Activated B cell treated with CpG ODN at 0.5 μM for 24 hours (primary cell): ENCODE results near the gene PALLD. TPM values are rescaled to one million over a fixed set of nuclear protein-coding genes. Genes with fewer than 3 reads are reported as not detected.
"Not testable (repeated sequence)": the region's sequence is repeated elsewhere in the genome, so short reads cannot be mapped to it uniquely, and the experiment has no call there.

Experiments
- ATAC-seq: fragments of 200-7000 bp; cut with Tn5 transposase; one replicate; pipeline ENCODE4 v1.10.0; 2021; ENCODE audit warnings: low read depth, mild to moderate bottlenecking, moderate library complexity
- CTCF ChIA-PET: fragments of 350-600 bp; sonication (Branson Sonifier 250); formaldehyde crosslinking; loops from one replicate; lab custom pipeline; 2021; ENCODE audit warnings: antibody characterized with exemption; lab: Charles Lee
- POLR2A ChIA-PET: fragments of 350-600 bp; sonication (Branson Sonifier 250); formaldehyde crosslinking; loops from one replicate; lab custom pipeline; 2021; ENCODE audit warnings: antibody characterized with exemption; lab: Charles Lee
- DNase-seq: peaks from one replicate; pipeline ENCODE4 v3.0.0; 2022
- H3K27ac Mint-ChIP-seq: one replicate; pipeline ENCODE4 v1.8.0; 2020; ENCODE audit warnings: mixed read lengths
- H3K27me3 Mint-ChIP-seq: one replicate; pipeline ENCODE4 v1.8.0; 2021; ENCODE audit warnings: mixed read lengths
- H3K36me3 Mint-ChIP-seq: one replicate; pipeline ENCODE4 v1.8.0; 2021; ENCODE audit warnings: low read depth, mixed read lengths
- H3K4me1 Mint-ChIP-seq: one replicate; pipeline ENCODE4 v1.8.0; 2021; ENCODE audit warnings: mixed read lengths
- H3K4me3 Mint-ChIP-seq: one replicate; pipeline ENCODE4 v1.8.0; 2020; ENCODE audit warnings: mild to moderate bottlenecking, mixed read lengths
- H3K9me3 Mint-ChIP-seq: one replicate; pipeline ENCODE4 v1.8.0; 2020; ENCODE audit warnings: mixed read lengths
- intact Hi-C: fragments of 100-400 bp; cut with micrococcal nuclease; formaldehyde crosslinking; loops from one replicate; pipeline ENCODE4 v1.15.1; 2024
- total RNA-seq: library from RNA; stranded (reverse); gene quantifications from 2 replicates; pipeline ENCODE4 v1.2.3, GENCODE V29; 2022
- TF ChIP-seq, protein P1 (sequence below): fragments of 200-600 bp; IDR thresholded peaks from one replicate; pipeline ENCODE4 v1.8.0; 2022; ENCODE audit warnings: antibody characterized with exemption, mild to moderate bottlenecking

PALLD gene
- total RNA-seq, 1 donor from 2014 or later = 0.44 TPM

DNA sequence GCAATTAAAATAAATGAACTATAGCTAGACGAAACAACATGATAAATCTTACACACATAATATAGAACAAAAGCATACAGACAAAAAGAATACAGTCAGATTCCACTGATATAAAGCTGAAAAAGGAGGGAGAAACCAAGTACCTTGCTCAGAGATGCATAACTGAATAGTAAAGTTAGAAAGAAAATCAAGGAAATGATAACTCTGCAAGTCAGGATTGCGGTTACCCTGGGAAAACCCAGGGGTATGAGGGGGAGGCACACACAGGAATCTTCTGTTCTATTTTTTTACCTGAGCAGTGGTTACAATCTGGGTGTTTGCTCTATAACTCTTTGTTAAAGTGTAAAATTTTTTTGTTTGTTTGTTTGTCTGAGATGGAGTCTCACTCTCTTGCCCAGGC lies 304.1 kb downstream of the PALLD start:
- ChIA-PET CTCF (no interaction called here), POLR2A (no interaction called here)
- Mint-ChIP-seq H3K4me1 (no peaks in the 10 kb centered on the region), H3K9me3 (peaks cover 4% of the 10 kb centered on the region), H3K27ac (no peak overlapping the region), H3K36me3 (no peaks in the 10 kb centered on the region), H3K27me3 (peaks cover 5% of the 10 kb centered on the region), H3K4me3 (no peak overlapping the region)
- intact Hi-C loops = no loop called here
- DNase-seq (no peak), ATAC-seq (no peak)
- TF ChIP-seq, protein P1, sequence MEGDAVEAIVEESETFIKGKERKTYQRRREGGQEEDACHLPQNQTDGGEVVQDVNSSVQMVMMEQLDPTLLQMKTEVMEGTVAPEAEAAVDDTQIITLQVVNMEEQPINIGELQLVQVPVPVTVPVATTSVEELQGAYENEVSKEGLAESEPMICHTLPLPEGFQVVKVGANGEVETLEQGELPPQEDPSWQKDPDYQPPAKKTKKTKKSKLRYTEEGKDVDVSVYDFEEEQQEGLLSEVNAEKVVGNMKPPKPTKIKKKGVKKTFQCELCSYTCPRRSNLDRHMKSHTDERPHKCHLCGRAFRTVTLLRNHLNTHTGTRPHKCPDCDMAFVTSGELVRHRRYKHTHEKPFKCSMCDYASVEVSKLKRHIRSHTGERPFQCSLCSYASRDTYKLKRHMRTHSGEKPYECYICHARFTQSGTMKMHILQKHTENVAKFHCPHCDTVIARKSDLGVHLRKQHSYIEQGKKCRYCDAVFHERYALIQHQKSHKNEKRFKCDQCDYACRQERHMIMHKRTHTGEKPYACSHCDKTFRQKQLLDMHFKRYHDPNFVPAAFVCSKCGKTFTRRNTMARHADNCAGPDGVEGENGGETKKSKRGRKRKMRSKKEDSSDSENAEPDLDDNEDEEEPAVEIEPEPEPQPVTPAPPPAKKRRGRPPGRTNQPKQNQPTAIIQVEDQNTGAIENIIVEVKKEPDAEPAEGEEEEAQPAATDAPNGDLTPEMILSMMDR = no peak

DNA sequence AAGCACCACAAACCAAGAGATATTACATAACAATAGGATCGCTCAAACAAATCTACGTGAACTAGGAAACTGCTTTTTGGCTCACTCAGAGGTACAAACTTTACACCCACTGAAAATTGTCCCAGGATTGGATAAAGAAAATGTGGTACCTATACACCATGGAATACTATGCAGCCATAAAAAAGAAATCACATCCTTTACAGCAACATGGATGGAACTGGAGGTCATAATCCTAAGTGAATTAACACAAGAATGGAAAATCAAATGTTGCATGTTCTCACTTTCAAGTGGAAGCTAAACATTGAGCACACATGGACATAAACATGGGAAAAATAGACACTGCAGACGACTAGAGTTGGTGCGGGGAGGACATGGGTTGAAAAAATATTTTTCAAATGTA lies 305.4 kb downstream of the PALLD start:
- intact Hi-C loops = no loop called here
- TF ChIP-seq, protein P1 = no peak
- no peaks in the 10 kb centered on the region for H3K4me1 Mint-ChIP-seq
- peaks cover 8% of the 10 kb centered on the region for H3K27me3 Mint-ChIP-seq
- ChIA-PET CTCF (no interaction called here), POLR2A (no interaction called here)
- H3K36me3 Mint-ChIP-seq = no peaks in the 10 kb centered on the region
- H3K27ac Mint-ChIP-seq = no peak overlapping the region
- ATAC-seq (no peak), DNase-seq (no peak)
- peaks cover 4% of the 10 kb centered on the region for H3K9me3 Mint-ChIP-seq
- no peak overlapping the region for H3K4me3 Mint-ChIP-seq

DNA sequence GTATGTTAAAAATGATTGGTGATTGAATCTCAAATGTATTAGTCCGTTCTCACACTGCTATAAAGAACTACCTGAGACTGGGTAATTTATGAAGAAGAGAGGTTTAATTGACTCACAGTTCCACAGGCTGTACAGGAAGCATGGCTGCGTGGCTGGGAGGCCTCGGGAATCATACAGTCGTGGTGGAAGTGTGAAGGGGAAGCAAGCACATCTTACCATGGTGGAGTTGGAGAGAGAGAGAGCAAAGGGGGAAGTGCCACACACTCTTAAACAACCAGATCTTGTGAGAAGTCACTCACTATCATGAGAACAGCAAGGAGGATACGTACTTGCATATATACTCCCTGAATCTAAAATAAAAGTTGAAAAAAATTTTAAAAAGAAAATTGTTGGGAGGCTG lies 306.2 kb downstream of the PALLD start:
- H3K27ac Mint-ChIP-seq, CTCF ChIA-PET, DNase-seq, H3K4me3 Mint-ChIP-seq, H3K4me1 Mint-ChIP-seq, POLR2A ChIA-PET, intact Hi-C loops, H3K27me3 Mint-ChIP-seq, H3K36me3 Mint-ChIP-seq, H3K9me3 Mint-ChIP-seq, ATAC-seq: not testable (repeated sequence)

DNA sequence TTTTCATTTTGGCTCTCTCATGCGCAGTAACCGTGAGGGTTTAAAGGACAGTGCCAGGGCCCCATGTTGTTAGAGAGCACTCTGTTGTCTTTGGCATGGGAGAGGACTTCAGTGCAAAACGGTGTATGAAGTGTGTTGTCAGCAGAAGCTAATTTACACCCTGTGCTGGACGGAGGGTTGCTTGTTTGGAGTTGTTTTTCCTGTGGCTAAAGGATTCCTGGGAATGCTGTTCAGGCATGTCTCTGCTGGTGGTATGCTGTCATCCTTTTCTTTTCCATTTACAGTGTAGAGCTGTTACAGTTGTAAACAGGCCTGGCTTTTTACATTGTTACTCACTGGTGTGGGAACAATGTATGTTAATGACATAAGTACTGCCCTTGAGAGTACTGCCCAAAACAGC lies 306.9 kb downstream of the PALLD start:
- ATAC-seq (no peak), DNase-seq (no peak)
- H3K4me3 Mint-ChIP-seq = no peak overlapping the region
- CTCF ChIA-PET = no interaction called here
- H3K9me3 Mint-ChIP-seq = peaks cover 4% of the 10 kb centered on the region
- H3K36me3 Mint-ChIP-seq = no peaks in the 10 kb centered on the region
- H3K27me3 Mint-ChIP-seq = peaks cover 8% of the 10 kb centered on the region
- no peak overlapping the region for H3K27ac Mint-ChIP-seq
- POLR2A ChIA-PET = no interaction called here
- no peaks in the 10 kb centered on the region for H3K4me1 Mint-ChIP-seq
- TF ChIP-seq, protein P1 = no peak
- intact Hi-C loops = no loop called here

DNA sequence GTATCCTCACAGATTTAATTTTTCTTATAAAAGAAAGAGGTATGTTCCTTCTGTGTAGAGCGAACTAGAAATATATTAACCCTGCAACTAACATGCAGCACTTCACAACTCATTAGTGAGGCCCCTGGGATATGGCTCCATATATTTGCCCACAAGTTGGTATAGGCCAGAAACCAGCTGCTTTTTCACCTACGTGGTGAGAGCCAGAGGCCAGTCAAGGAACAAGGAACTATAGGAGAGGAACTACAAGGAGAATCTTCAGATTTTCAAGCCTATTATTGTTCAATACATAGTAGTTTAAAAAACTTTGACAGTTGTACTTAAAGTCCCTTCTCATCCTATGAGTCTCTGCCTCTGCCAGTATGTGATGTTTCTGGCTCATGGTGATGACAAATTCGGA lies 307.3 kb downstream of the PALLD start:
- Mint-ChIP-seq H3K4me1 (no peaks in the 10 kb centered on the region), H3K4me3 (no peak overlapping the region), H3K9me3 (peaks cover 4% of the 10 kb centered on the region), H3K36me3 (no peaks in the 10 kb centered on the region), H3K27ac (no peak overlapping the region), H3K27me3 (peaks cover 8% of the 10 kb centered on the region)
- ATAC-seq (no peak), DNase-seq (no peak)
- ChIA-PET POLR2A (no interaction called here), CTCF (no interaction called here)
- intact Hi-C loops = no loop called here
- TF ChIP-seq, protein P1 = no peak

DNA sequence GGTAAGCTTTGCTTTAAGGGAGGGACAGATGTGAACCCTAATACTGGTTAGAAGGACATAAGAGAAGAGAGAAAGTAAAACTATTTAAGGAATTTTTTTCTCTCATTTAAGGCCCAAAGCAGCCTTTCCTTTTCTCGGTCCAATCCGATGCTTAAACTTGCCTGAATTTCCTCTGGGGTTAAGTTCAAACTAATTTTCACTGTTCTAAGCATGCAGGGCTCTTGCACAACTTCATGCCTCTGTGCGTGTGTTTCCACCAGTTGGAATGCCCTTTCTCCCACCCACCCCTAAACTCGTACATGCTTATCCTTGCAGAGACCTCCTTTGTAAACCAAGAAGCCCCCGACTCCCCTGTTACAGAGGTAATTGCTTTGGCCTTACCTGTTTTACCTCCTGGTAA lies 308.5 kb downstream of the PALLD start:
- Mint-ChIP-seq H3K27ac (no peak overlapping the region), H3K36me3 (no peaks in the 10 kb centered on the region), H3K4me1 (no peaks in the 10 kb centered on the region), H3K27me3 (peaks cover 8% of the 10 kb centered on the region), H3K9me3 (peaks cover 4% of the 10 kb centered on the region), H3K4me3 (no peak overlapping the region)
- CTCF ChIA-PET = no interaction called here
- DNase-seq (no peak), ATAC-seq (no peak)
- TF ChIP-seq, protein P1 = no peak
- intact Hi-C loops = no loop called here
- POLR2A ChIA-PET = no interaction called here

DNA sequence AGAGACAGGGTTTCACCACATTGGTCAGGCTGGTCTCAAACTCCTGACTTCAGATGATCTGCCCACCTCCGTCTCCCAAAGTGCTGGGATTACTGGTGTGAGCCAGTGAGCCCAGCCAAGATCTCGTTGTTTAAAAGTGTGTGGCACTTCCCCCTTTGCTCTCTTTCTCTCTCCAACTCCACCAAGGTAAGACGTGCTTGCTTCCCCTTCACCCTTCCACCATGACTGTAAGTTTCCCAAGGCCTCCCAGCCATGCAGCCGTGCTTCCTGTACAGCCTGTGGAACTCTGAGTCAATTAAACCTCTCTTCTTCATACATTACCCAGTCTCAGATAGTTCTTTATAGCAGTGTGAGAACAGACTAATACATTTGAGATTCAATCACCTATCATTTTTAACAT lies 309.4 kb downstream of the PALLD start:
- POLR2A ChIA-PET, H3K27ac Mint-ChIP-seq, intact Hi-C loops, H3K27me3 Mint-ChIP-seq, H3K36me3 Mint-ChIP-seq, H3K4me3 Mint-ChIP-seq, CTCF ChIA-PET, H3K9me3 Mint-ChIP-seq, DNase-seq, ATAC-seq, H3K4me1 Mint-ChIP-seq: not testable (repeated sequence)
